Activated T-helper 1 cell treated with Interleukin-2 at 50 U/mL for 16 hours (primary cell): ENCODE results near the gene PAPPA.

Experiments
- DNase-seq: peaks from one replicate; pipeline ENCODE4 v3.0.0-alpha.2; 2020; ENCODE audit warnings: low read depth

The PAPPA gene

GRCh38 chr9:116181853-116182610 is 28.4 kb downstream of the PAPPA start:
- DNase-seq = no peak

- DNase-seq = no peak
Observed at GRCh38 chr9:116182876-116183275, 29.3 kb downstream of the PAPPA start.

GRCh38 chr9:116187570-116188170 is 34.1 kb downstream of the PAPPA start:
- DNase-seq = no peak

- DNase-seq = no peak
Observed at GRCh38 chr9:116189683-116190082, 36.1 kb downstream of the PAPPA start.

GRCh38 chr9:116190637-116191396 is 37.2 kb downstream of the PAPPA start:
- DNase-seq = no peak

GRCh38 chr9:116191576-116192415 is 38.2 kb downstream of the PAPPA start:
- DNase-seq = no peak

GRCh38 chr9:116193636-116194035 is 40.0 kb downstream of the PAPPA start:
- no peak for DNase-seq

- no peak for DNase-seq
Observed at GRCh38 chr9:116196806-116197205, 43.2 kb downstream of the PAPPA start.

GRCh38 chr9:116198344-116198743 is 44.8 kb downstream of the PAPPA start:
- no peak for DNase-seq

- no peak for DNase-seq
Observed at GRCh38 chr9:116202219-116202912, 48.8 kb downstream of the PAPPA start.

GRCh38 chr9:116204252-116204882 is 50.8 kb downstream of the PAPPA start:
- no peak for DNase-seq

GRCh38 chr9:116207371-116208111 is 54.0 kb downstream of the PAPPA start:
- DNase-seq = no peak

GRCh38 chr9:116208417-116209232 is 55.0 kb downstream of the PAPPA start:
- no peak for DNase-seq

- no peak for DNase-seq
Observed at GRCh38 chr9:116209414-116210116, 56.0 kb downstream of the PAPPA start.

- no peak for DNase-seq
Observed at GRCh38 chr9:116212986-116213692, 59.5 kb downstream of the PAPPA start.

GRCh38 chr9:116213693-116214047 is 60.1 kb downstream of the PAPPA start:
- no peak for DNase-seq

- no peak for DNase-seq
Observed at GRCh38 chr9:116218399-116218798, 64.8 kb downstream of the PAPPA start.

- no peak for DNase-seq
Observed at GRCh38 chr9:116219686-116220085, 66.1 kb downstream of the PAPPA start.
